Stimulated activated CD4-positive, alpha-beta T cell treated with anti-CD3 and anti-CD28 coated beads, Interleukin-4, amount 100 ng/mL, for 24 hours (primary cell): ENCODE results near the gene SPG7.

Source experiments
- DNase-seq: peaks from one replicate; pipeline ENCODE4 v3.0.0-alpha.2; 2020

The SPG7 gene

GRCh38 chr16:89602952-89603590 lies 94.9 kb downstream of the SPG7 start:
- no peak for DNase-seq

- DNase-seq: no peak
These were observed 96.6 kb downstream of the SPG7 start for GRCh38 chr16:89604764-89605163.

GRCh38 chr16:89605186-89605970 lies 97.2 kb downstream of the SPG7 start:
- DNase-seq: no peak

- DNase-seq: no peak
These were observed 97.8 kb downstream of the SPG7 start for GRCh38 chr16:89606006-89606405.
